ENCODE results near the gene ABL2.

ABL2 gene

GRCh38 chr1:179208681-179209477, 20.6 kb downstream of the ABL2 start:
- Histone ChIP-seq H4K91ac (ENCODE audit: low read length) (no peak overlapping the region), H4K8ac (ENCODE audit: low read length) (no peak overlapping the region), H2BK5ac (ENCODE audit: low read depth, low read length, poor library complexity, severe bottlenecking) (no peak overlapping the region), H3K79me1 (replicated peaks; ENCODE audit: low read length, poor library complexity, severe bottlenecking) (peaks cover 24% of the 10 kb centered on the region), H3K27ac (ENCODE audit: low read length, poor library complexity, severe bottlenecking) (no peak overlapping the region), H3K18ac (ENCODE audit: low read depth in 1 of 2, low read length in 2 of 2) (no peak overlapping the region), H3K23ac (ENCODE audit: low read length in 2 of 2) (no peak overlapping the region), H2AK5ac (ENCODE audit: low read length, severe bottlenecking) (no peak overlapping the region), H3K9me3 (ENCODE audit: control insufficient read depth, low read length) (no peaks in the 10 kb centered on the region), H3K14ac (ENCODE audit: low read length in 2 of 2) (no peak overlapping the region), H2AFZ (ENCODE audit: low read depth, low read length) (no peak overlapping the region), H2BK12ac (ENCODE audit: low read length in 2 of 2) (no peak overlapping the region), H3K4me1 (ENCODE audit: control insufficient read depth, insufficient read depth, low read depth, low read length) (no peaks in the 10 kb centered on the region), H2BK120ac (ENCODE audit: low read depth, low read length) (no peak overlapping the region), H3K4me3 (ENCODE audit: insufficient read depth in 1 of 2, low read depth in 1 of 2, low read length in 2 of 2) (no peak overlapping the region), H3K36me3 (ENCODE audit: control insufficient read depth in 1 of 2, insufficient read depth in 2 of 2, low read depth in 1 of 2, low read length in 2 of 2) (no peaks in the 10 kb centered on the region), H2BK15ac (ENCODE audit: low read depth, poor library complexity, severe bottlenecking) (no peak overlapping the region), H3K4me2 (ENCODE audit: low read length, poor library complexity, severe bottlenecking) (no peak overlapping the region), H3K4ac (ENCODE audit: low read depth in 1 of 2, low read length in 2 of 2) (no peak overlapping the region), H3K9ac (ENCODE audit: low read length) (no peak overlapping the region), H3K27me3 (ENCODE audit: control insufficient read depth in 1 of 2, insufficient read depth in 1 of 2, low read length in 2 of 2) (no peaks in the 10 kb centered on the region)
- no peak for DNase-seq
- 76% methylated on average over 1 of the region's 1 CpG for WGBS

- DNase-seq = no peak
- Histone ChIP-seq H2BK120ac (ENCODE audit: low read depth, low read length) (no peak overlapping the region), H3K14ac (ENCODE audit: low read length in 2 of 2) (no peak overlapping the region), H3K4me3 (ENCODE audit: insufficient read depth in 1 of 2, low read depth in 1 of 2, low read length in 2 of 2) (peak overlapping the region in 1 of 2 experiments; percentile 32), H3K9ac (ENCODE audit: low read length) (peak overlapping the region; percentile 77), H3K79me1 (replicated peaks; ENCODE audit: low read length, poor library complexity, severe bottlenecking) (peaks cover 15% of the 10 kb centered on the region), H2AK5ac (ENCODE audit: low read length, severe bottlenecking) (no peak overlapping the region), H3K23ac (ENCODE audit: low read length in 2 of 2) (no peak overlapping the region), H2BK15ac (ENCODE audit: low read depth, poor library complexity, severe bottlenecking) (no peak overlapping the region), H3K18ac (ENCODE audit: low read depth in 1 of 2, low read length in 2 of 2) (no peak overlapping the region), H3K9me3 (ENCODE audit: control insufficient read depth, low read length) (no peaks in the 10 kb centered on the region), H3K4me1 (ENCODE audit: control insufficient read depth, insufficient read depth, low read depth, low read length) (no peaks in the 10 kb centered on the region), H3K36me3 (ENCODE audit: control insufficient read depth in 1 of 2, insufficient read depth in 2 of 2, low read depth in 1 of 2, low read length in 2 of 2) (no peaks in the 10 kb centered on the region), H4K8ac (ENCODE audit: low read length) (no peak overlapping the region), H3K27me3 (ENCODE audit: control insufficient read depth in 1 of 2, insufficient read depth in 1 of 2, low read length in 2 of 2) (no peaks in the 10 kb centered on the region), H2BK5ac (ENCODE audit: low read depth, low read length, poor library complexity, severe bottlenecking) (no peak overlapping the region), H2BK12ac (ENCODE audit: low read length in 2 of 2) (no peak overlapping the region), H3K4me2 (ENCODE audit: low read length, poor library complexity, severe bottlenecking) (no peak overlapping the region), H3K27ac (ENCODE audit: low read length, poor library complexity, severe bottlenecking) (no peak overlapping the region), H2AFZ (ENCODE audit: low read depth, low read length) (no peak overlapping the region), H3K4ac (ENCODE audit: low read depth in 1 of 2, low read length in 2 of 2) (no peak overlapping the region), H4K91ac (ENCODE audit: low read length) (no peak overlapping the region)
- 97% methylated on average over 3 of the region's 3 CpGs for WGBS
Measured at GRCh38 chr1:179206812-179207211, 22.7 kb downstream of the ABL2 start.

- DNase-seq = no peak
- H2AK5ac ChIP-seq (ENCODE audit: low read length, severe bottlenecking) = no peak overlapping the region
- H3K4me3 ChIP-seq (ENCODE audit: insufficient read depth in 1 of 2, low read depth in 1 of 2, low read length in 2 of 2) = no peak overlapping the region
- no peak overlapping the region for H4K91ac ChIP-seq (ENCODE audit: low read length)
- H3K4me1 ChIP-seq (ENCODE audit: control insufficient read depth, insufficient read depth, low read depth, low read length) = no peaks in the 10 kb centered on the region
- no peak overlapping the region for H3K18ac ChIP-seq (ENCODE audit: low read depth in 1 of 2, low read length in 2 of 2)
- no peak overlapping the region for H2BK15ac ChIP-seq (ENCODE audit: low read depth, poor library complexity, severe bottlenecking)
- H3K4me2 ChIP-seq (ENCODE audit: low read length, poor library complexity, severe bottlenecking) = no peak overlapping the region
- no peak overlapping the region for H3K9ac ChIP-seq (ENCODE audit: low read length)
- H3K36me3 ChIP-seq (ENCODE audit: control insufficient read depth in 1 of 2, insufficient read depth in 2 of 2, low read depth in 1 of 2, low read length in 2 of 2) = no peaks in the 10 kb centered on the region
- H3K79me1 ChIP-seq (replicated peaks; ENCODE audit: low read length, poor library complexity, severe bottlenecking) = peaks cover 18% of the 10 kb centered on the region
- WGBS = 96% methylated on average over 4 of the region's 4 CpGs
- no peaks in the 10 kb centered on the region for H3K27me3 ChIP-seq (ENCODE audit: control insufficient read depth in 1 of 2, insufficient read depth in 1 of 2, low read length in 2 of 2)
- H2BK120ac ChIP-seq (ENCODE audit: low read depth, low read length) = no peak overlapping the region
- no peak overlapping the region for H3K23ac ChIP-seq (ENCODE audit: low read length in 2 of 2)
- H2AFZ ChIP-seq (ENCODE audit: low read depth, low read length) = no peak overlapping the region
- H2BK12ac ChIP-seq (ENCODE audit: low read length in 2 of 2) = no peak overlapping the region
- H2BK5ac ChIP-seq (ENCODE audit: low read depth, low read length, poor library complexity, severe bottlenecking) = no peak overlapping the region
- H3K27ac ChIP-seq (ENCODE audit: low read length, poor library complexity, severe bottlenecking) = no peak overlapping the region
- no peak overlapping the region for H3K4ac ChIP-seq (ENCODE audit: low read depth in 1 of 2, low read length in 2 of 2)
- H3K14ac ChIP-seq (ENCODE audit: low read length in 2 of 2) = no peak overlapping the region
- no peak overlapping the region for H4K8ac ChIP-seq (ENCODE audit: low read length)
- no peaks in the 10 kb centered on the region for H3K9me3 ChIP-seq (ENCODE audit: control insufficient read depth, low read length)
Measured at GRCh38 chr1:179205284-179205683, 24.2 kb downstream of the ABL2 start.

- 100% methylated on average over 1 of the region's 1 CpG for WGBS
Measured at GRCh38 chr1:179202161-179202560, 27.3 kb downstream of the ABL2 start.

More at GRCh38 chr1:179202161-179202560, 27.3 kb downstream of the ABL2 start:
- H3K36me3 ChIP-seq (ENCODE audit: control insufficient read depth in 1 of 2, insufficient read depth in 2 of 2, low read depth in 1 of 2, low read length in 2 of 2) = no peaks in the 10 kb centered on the region
- no peak overlapping the region for H2BK5ac ChIP-seq (ENCODE audit: low read depth, low read length, poor library complexity, severe bottlenecking)
- H3K27ac ChIP-seq (ENCODE audit: low read length, poor library complexity, severe bottlenecking) = no peak overlapping the region
- H3K18ac ChIP-seq (ENCODE audit: low read depth in 1 of 2, low read length in 2 of 2) = no peak overlapping the region
- no peak overlapping the region for H3K4me3 ChIP-seq (ENCODE audit: insufficient read depth in 1 of 2, low read depth in 1 of 2, low read length in 2 of 2)
- no peak overlapping the region for H2BK12ac ChIP-seq (ENCODE audit: low read length in 2 of 2)
- no peak overlapping the region for H3K14ac ChIP-seq (ENCODE audit: low read length in 2 of 2)
- H3K4me2 ChIP-seq (ENCODE audit: low read length, poor library complexity, severe bottlenecking) = no peak overlapping the region
- peaks cover 1% of the 10 kb centered on the region for H3K4me1 ChIP-seq (ENCODE audit: control insufficient read depth, insufficient read depth, low read depth, low read length)
- DNase-seq = no peak
- H3K4ac ChIP-seq (ENCODE audit: low read depth in 1 of 2, low read length in 2 of 2) = no peak overlapping the region
- no peak overlapping the region for H3K9ac ChIP-seq (ENCODE audit: low read length)
- peaks cover 15% of the 10 kb centered on the region for H3K79me1 ChIP-seq (replicated peaks; ENCODE audit: low read length, poor library complexity, severe bottlenecking)
- no peak overlapping the region for H4K8ac ChIP-seq (ENCODE audit: low read length)
- H3K23ac ChIP-seq (ENCODE audit: low read length in 2 of 2) = no peak overlapping the region
- H2BK120ac ChIP-seq (ENCODE audit: low read depth, low read length) = no peak overlapping the region
- no peak overlapping the region for H4K91ac ChIP-seq (ENCODE audit: low read length)
- no peaks in the 10 kb centered on the region for H3K27me3 ChIP-seq (ENCODE audit: control insufficient read depth in 1 of 2, insufficient read depth in 1 of 2, low read length in 2 of 2)
- H3K9me3 ChIP-seq (ENCODE audit: control insufficient read depth, low read length) = no peaks in the 10 kb centered on the region
- no peak overlapping the region for H2BK15ac ChIP-seq (ENCODE audit: low read depth, poor library complexity, severe bottlenecking)
- no peak overlapping the region for H2AK5ac ChIP-seq (ENCODE audit: low read length, severe bottlenecking)
- no peak overlapping the region for H2AFZ ChIP-seq (ENCODE audit: low read depth, low read length)
